Mucosa of descending colon (tissue), 3 donors: ENCODE measurements around the gene DNASE1L3. TPM values are rescaled to one million over a fixed set of nuclear protein-coding genes. Genes with fewer than 3 reads are reported as not detected.

Source experiments
- ATAC-seq: fragments of 200-7000 bp; cut with Tn5 transposase; one replicate; pipeline ENCODE4 v1.9.1; 2020; ENCODE audit warnings: mild to moderate bottlenecking, moderate library complexity
- DNase-seq, 3 donors: peaks; one replicate each; pipeline ENCODE4 v3.0.0-alpha.2; 2020
- H3K36me3 ChIP-seq: fragments of 200-600 bp; one replicate; pipeline ENCODE4 v1.8.0; 2021; ENCODE audit warnings: low read depth, mild to moderate bottlenecking
- H3K4me1 ChIP-seq: fragments of 200-600 bp; one replicate; pipeline ENCODE4 v1.8.0; 2021; ENCODE audit warnings: low read depth, mild to moderate bottlenecking
- H3K4me3 ChIP-seq: fragments of 200-600 bp; one replicate; pipeline ENCODE4 v1.8.0; 2021; ENCODE audit warnings: mild to moderate bottlenecking
- H3K9me3 ChIP-seq: fragments of 200-600 bp; one replicate; pipeline ENCODE4 v1.8.0; 2021; ENCODE audit warnings: mild to moderate bottlenecking
- intact Hi-C, 2 donors: fragments of 100-400 bp; cut with DNase I in 1 of 2; cut with micrococcal nuclease in 1 of 2; formaldehyde crosslinking; loops; one replicate each; pipeline versions ENCODE4 v1.11.0 to v1.11.1; 2022; cut with DNase I, micrococcal nuclease
- total RNA-seq, 3 donors: library from RNA; stranded (reverse); fragmentation: NEBNext Ultra II Directional in 2 of 3; extraction: Animal tissue kit (Norgen Biotek cat#: 25700) in 2 of 3; gene quantifications; one replicate each; pipeline versions ENCODE4 v1.2.1 to v1.2.4, GENCODE V29; 2021 to 2023
- TF ChIP-seq, protein P1 (sequence below): fragments of 200-600 bp; IDR thresholded peaks from one replicate; pipeline ENCODE4 v1.8.0; 2022; ENCODE audit warnings: antibody characterized with exemption, mild to moderate bottlenecking
- donor health status: DM: no; HTN: no; CAD: no; lungs with moderate emphysema.
- donor health status: DM: no; HTN: no; CAD: no.
- donor health status: DM: no; HTN: yes; CAD: no.

DNASE1L3 gene
- total RNA-seq, 3 donors from 2014 or later, result 3.3 to 9.6 (median 9.0) TPM

DNA sequence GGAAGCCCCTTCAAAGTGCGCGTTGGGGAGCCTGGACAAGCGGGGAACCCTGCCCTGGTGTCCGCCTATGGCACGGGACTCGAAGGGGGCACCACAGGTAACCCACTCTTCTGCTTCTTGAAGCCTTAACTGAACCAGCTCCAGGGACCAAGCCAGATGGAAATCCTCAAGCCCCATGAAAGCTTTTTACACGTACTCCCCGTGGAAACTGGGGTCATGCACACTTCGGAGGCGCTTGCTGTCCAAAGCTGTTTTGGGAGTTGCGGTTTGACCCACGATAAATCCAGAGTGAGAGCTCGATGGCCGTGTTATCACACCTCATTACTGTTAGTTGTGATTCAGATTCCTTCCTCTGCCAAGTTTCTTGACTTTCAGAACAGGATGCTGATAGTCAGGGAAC is 47.5 kb downstream of the DNASE1L3 start:
- peaks cover 4% of the 10 kb centered on the region for H3K4me1 ChIP-seq
- H3K36me3 ChIP-seq, result peaks cover 6% of the 10 kb centered on the region
- DNase-seq, result no peak
- H3K4me3 ChIP-seq, result no peak overlapping the region
- intact Hi-C loops, result loop anchor here in 1 of 2 donors (10.0 kb wide), 1 partner anchor 158 kb away; the partner anchor contains the start of gene FLNB
- ATAC-seq, result no peak
- no peaks in the 10 kb centered on the region for H3K9me3 ChIP-seq
- TF ChIP-seq, protein P1, sequence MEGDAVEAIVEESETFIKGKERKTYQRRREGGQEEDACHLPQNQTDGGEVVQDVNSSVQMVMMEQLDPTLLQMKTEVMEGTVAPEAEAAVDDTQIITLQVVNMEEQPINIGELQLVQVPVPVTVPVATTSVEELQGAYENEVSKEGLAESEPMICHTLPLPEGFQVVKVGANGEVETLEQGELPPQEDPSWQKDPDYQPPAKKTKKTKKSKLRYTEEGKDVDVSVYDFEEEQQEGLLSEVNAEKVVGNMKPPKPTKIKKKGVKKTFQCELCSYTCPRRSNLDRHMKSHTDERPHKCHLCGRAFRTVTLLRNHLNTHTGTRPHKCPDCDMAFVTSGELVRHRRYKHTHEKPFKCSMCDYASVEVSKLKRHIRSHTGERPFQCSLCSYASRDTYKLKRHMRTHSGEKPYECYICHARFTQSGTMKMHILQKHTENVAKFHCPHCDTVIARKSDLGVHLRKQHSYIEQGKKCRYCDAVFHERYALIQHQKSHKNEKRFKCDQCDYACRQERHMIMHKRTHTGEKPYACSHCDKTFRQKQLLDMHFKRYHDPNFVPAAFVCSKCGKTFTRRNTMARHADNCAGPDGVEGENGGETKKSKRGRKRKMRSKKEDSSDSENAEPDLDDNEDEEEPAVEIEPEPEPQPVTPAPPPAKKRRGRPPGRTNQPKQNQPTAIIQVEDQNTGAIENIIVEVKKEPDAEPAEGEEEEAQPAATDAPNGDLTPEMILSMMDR, result no peak

DNA sequence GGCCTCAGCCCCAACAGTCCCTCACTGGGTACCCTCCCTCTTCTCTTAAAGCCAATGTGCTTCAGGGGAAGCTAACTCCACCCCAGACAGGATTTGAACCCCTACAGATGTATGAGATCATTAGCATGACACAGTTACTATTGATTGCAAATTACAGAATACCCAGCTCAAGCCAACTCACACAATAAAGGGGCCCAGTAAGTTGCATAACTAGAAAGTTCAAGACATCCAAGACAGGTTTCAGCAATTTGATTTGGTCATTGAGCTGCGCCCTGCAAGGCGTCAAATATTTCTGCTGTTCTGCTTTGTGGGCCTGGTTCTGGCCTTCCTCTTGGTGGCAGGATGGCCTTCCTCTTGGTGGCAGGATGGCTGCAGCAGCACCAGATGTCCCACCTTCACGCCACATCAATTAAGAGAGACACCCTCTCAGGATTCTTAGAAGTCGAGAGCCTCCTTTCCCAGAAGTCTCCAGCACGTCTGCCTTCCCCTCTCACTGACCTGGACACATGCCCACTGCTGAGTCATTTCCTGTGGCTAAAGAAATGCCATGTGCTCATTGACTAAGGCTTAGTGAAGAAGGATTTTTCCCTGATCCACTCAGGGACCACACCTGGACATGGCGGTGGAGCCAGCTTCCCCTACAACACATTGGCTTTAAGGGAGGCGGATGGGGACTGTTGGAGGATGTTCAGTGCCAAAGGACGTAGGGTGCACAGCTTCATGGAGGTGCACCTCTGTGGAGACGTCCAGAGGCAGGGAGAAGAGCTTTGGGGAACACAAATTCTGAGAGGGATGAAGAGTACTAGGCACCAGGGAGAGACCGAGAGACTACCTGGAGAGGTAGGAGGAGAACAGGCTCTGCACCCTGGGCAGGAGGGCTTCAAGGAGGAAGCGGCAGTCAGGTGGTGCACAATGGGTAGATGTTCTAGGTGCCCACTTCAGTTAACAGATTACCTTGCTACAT is 49.1 kb downstream of the DNASE1L3 start:
- Histone ChIP-seq H3K36me3 (peaks cover 6% of the 10 kb centered on the region), H3K4me1 (peaks cover 4% of the 10 kb centered on the region), H3K9me3 (no peaks in the 10 kb centered on the region), H3K4me3 (no peak overlapping the region)
- ATAC-seq, result peak; percentile 57
- intact Hi-C loops, result loop anchor here in 1 of 2 donors (10.0 kb wide), 1 partner anchor 157 kb away; the partner anchor contains the start of gene FLNB
- TF ChIP-seq, protein P1, result no peak
- DNase-seq, result peak in 2 of 3 donors; percentile 58 to 65

DNA sequence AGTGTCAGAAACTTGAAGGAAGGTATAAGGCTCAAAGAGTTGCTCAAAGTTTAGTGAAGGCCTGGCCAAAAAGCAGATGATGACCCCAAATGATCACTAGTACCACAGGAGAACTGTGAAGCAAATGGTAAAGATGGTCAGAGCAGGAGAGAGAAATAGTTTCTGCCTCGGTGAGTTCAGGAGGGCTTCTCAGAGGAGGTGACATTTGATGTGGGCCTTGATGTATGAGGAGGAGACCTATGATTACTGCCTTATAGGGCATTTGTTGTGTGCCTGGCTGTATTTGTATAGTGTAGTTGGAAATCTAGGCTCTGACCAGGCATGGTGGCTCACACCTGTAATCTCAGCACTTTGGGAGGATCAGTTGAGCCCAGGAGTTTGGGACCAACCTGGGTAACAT is 50.4 kb downstream of the DNASE1L3 start:
- Histone ChIP-seq H3K9me3 (no peaks in the 10 kb centered on the region), H3K36me3 (peaks cover 15% of the 10 kb centered on the region), H3K4me1 (peaks cover 4% of the 10 kb centered on the region), H3K4me3 (no peak overlapping the region)
- TF ChIP-seq, protein P1, result no peak
- no peak for ATAC-seq
- intact Hi-C loops, result loop anchor here in 1 of 2 donors (10.0 kb wide), 1 partner anchor 156 kb away; the partner anchor contains the start of gene FLNB
- DNase-seq, result no peak

DNA sequence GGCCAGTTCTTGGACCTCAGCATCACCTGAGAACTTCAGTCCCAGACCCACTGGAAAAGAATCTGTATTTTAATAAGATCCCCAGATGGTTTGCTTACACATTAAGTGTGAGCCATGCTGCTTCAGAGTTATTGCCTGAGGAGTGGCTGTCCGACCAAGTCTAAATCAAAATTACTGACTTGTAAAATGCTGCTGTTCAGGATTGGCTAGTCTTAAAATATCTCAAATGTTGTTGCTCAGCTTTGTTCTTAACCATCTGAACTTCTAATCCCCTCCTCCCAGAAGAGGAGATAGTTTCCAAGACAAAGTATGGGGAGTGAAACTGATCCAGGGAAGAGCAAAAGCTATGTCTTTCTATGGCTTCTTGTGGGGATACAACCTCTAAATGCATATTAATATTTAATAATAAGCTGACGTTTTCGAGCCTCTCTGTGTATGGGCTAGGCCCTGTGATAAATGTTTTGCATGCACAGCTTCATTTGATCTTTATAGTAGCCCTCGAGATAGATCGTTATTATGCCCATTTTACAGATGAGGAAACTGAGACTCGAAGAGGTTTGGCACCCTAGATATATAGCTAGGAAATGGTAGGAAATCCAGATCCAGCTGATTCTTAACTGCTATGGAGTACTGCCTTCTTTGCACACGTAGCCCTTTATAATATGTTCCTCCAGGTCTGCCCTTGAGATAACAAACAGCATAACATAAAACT is 52.2 kb downstream of the DNASE1L3 start:
- DNase-seq, result no peak
- Histone ChIP-seq H3K4me1 (peaks cover 4% of the 10 kb centered on the region), H3K4me3 (no peak overlapping the region), H3K36me3 (peaks cover 15% of the 10 kb centered on the region), H3K9me3 (no peaks in the 10 kb centered on the region)
- intact Hi-C loops, result no loop called here
- TF ChIP-seq, protein P1, result no peak
- ATAC-seq, result no peak

DNA sequence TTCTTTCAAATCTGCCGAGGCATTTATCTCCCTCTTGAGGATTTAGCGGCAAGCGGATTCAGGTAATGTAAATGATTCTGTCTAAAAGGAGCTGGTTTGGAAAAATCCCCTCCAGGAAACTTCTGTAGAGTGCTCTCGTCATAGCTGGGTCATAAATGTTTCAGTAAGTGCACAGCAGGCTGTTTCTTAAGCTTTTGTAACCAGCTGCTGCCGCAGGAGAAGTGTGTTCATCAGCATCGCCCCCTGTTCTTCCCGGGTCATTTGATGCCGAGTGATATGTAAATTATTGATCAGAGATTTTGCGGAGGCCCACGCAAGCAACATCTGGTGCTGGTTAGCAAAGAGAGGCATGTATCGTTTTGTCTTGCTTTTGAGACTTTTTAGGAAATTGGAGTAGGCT is 53.1 kb downstream of the DNASE1L3 start:
- Histone ChIP-seq H3K4me3 (no peak overlapping the region), H3K4me1 (peaks cover 4% of the 10 kb centered on the region), H3K36me3 (peaks cover 15% of the 10 kb centered on the region), H3K9me3 (no peaks in the 10 kb centered on the region)
- ATAC-seq, result no peak
- intact Hi-C loops, result no loop called here
- DNase-seq, result no peak
- TF ChIP-seq, protein P1, result no peak
